ENCODE measurements around the gene MLLT10.

The MLLT10 gene

DNA sequence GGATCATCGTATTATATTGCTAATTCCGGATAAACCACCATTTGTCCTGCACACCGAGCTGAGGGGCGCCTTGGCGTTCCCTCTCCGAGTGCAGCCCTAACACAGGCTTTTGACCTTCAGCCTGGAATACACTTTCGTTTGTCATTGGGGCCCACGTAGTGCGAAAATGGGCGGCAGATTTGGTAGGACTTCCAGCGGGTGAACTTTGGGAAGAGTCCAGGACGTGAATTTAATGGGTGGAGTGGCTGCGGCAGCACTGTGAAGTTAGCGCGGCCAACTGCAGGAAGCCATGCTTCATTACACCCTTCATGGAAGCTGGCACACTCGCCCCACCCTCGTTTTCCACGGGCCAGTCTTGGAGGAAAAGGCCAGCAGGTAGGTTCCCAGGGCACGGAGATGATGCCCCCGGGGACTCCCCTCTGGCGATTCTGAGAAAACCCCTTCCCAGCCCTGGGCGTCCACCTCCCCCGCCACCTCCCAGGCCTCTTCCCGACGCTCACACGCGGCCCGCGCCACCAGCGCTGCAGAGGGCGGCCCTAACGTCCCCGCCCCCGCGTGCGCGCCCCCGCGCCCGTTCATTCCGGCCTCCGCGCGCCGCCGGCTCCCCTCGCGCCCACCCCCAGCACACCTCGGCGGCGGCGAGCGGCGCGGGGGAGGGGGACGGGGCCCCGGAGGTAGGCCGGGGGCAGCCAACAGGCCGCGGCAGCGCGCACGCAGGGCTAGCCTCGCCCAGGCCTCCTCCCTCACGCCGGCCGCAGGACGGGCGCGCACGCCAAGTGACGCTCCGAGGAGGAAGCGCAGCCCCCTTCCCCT is at the start of gene MLLT10:
Gene MLLT10 (plus strand): TSS at position 766 of the 813 bp plus-strand sequence. CDS start 413 bp downstream, outside the sequence.
- H3K4me3 ChIP-seq (ENCODE audit: low read length): peak within 1 kb of the TSS; percentile 74
- H3K9me3 ChIP-seq (ENCODE audit: control insufficient read depth, low read length): no peaks in the 10 kb centered on the region
- no peaks in the 10 kb centered on the region for H3K4me1 ChIP-seq (ENCODE audit: control insufficient read depth, insufficient read depth, low read length)
- H3K9ac ChIP-seq (ENCODE audit: low read length): peak within 1 kb of the TSS; percentile 82
- no peaks in the 10 kb centered on the region for H3K27me3 ChIP-seq (ENCODE audit: control insufficient read depth, insufficient read depth, low read length)
- no peaks in the 10 kb centered on the region for H3K36me3 ChIP-seq (ENCODE audit: control insufficient read depth, insufficient read depth, low read length)

DNA sequence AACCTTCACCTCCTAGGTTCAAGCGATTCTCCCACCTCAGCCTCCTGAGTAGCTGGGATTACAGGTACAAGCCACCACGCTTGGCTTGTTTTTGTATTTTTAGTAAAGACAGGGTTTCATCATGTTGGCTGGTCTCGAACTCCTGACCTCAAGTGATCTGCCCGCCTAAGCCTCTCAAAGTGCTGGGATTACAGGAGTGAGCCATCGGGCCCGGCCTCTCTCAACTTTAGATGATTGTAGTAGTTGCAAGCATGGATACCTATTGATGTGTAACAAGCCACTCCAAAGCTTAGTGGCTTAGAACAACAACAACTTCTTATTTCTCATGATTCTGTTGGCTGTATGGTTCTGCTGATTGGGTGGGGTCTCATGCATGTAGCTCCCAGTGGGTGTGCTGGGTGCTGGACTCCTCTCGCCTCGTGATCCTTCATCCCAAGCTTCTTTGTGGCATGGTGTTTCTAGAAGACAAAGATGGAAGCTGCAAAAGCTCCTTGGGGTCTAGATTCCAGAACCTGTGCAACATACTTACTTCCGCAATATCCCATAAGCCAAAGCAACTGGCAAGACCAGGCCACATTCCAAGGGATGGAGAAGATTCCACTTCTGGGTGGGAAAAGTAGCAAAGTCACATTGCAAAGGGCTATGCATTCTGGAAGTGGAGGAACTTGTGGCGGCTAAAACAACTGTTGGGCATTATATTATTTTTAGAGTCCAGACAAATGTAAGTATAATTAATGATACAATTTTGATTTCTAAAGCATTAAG is 46.4 kb upstream of the MLLT10 start:
- Histone ChIP-seq H3K9ac (ENCODE audit: low read length) (no peak overlapping the region), H3K36me3 (ENCODE audit: control insufficient read depth, insufficient read depth, low read length) (no peaks in the 10 kb centered on the region), H3K4me1 (ENCODE audit: control insufficient read depth, insufficient read depth, low read length) (no peaks in the 10 kb centered on the region), H3K4me3 (ENCODE audit: low read length) (no peak overlapping the region), H3K9me3 (ENCODE audit: control insufficient read depth, low read length) (no peaks in the 10 kb centered on the region), H3K27me3 (ENCODE audit: control insufficient read depth, insufficient read depth, low read length) (peaks cover 4% of the 10 kb centered on the region)

DNA sequence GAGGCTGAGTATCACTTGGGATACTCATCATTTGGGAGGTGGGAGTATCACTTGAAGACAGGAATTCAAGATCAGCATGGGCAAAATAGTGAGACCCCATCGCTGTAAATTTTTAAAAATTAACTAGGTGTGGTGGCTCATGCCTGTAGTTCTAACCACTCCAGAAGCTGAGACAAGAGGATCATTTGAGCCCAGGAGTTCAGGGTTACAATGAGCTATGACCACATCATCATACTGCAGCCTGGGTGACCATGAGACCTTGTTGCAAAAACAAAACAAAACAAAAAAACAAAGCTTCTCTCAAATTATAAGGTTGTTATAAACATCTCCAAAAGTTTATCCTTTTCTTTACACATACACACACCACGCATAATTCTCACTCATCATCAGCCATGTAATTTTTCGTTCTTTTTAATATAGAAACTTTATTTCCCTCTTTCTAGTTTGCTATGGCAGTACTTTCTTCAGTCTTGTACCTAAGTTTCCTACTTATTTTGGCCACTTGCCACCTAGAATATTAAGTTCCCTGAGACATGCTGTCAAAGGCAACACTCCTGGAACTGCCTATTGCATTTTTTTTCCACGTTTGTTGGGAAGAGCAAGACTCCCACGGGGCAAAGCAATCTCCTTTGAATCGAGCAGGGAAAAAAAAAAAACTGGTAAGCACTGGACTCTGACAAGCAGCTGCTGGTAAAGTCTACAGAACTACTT is 45.6 kb upstream of the MLLT10 start:
- Histone ChIP-seq H3K9ac (ENCODE audit: low read length) (no peak overlapping the region), H3K27me3 (ENCODE audit: control insufficient read depth, insufficient read depth, low read length) (peaks cover 10% of the 10 kb centered on the region), H3K36me3 (ENCODE audit: control insufficient read depth, insufficient read depth, low read length) (no peaks in the 10 kb centered on the region), H3K9me3 (ENCODE audit: control insufficient read depth, low read length) (no peaks in the 10 kb centered on the region), H3K4me3 (ENCODE audit: low read length) (no peak overlapping the region), H3K4me1 (ENCODE audit: control insufficient read depth, insufficient read depth, low read length) (no peaks in the 10 kb centered on the region)

DNA sequence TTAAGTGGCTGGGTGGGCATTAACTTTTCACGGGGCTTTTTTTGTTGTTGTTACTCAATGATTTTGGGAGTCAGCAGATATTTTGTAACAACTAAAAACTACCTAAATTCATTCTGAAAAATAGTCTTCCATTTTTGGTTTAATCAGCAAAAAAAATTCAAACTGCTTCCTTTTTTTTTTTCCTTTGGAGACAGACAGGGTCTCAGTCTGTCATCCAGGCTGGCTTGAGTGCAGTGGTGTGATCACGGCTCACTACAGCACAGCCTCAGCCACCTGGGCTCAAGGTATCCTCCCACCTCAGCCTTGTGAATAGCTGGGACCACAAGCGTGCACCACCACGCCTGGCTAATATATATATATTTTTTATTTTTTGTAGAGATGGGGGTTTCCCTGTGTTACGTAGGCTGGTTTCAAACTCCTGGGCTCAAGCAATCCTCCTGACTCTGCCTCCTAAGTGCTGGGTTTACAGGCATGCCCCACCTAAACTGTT is 45.0 kb upstream of the MLLT10 start:
- no peaks in the 10 kb centered on the region for H3K36me3 ChIP-seq (ENCODE audit: control insufficient read depth, insufficient read depth, low read length)
- H3K9ac ChIP-seq (ENCODE audit: low read length): no peak overlapping the region
- H3K4me1 ChIP-seq (ENCODE audit: control insufficient read depth, insufficient read depth, low read length): no peaks in the 10 kb centered on the region
- no peaks in the 10 kb centered on the region for H3K9me3 ChIP-seq (ENCODE audit: control insufficient read depth, low read length)
- H3K27me3 ChIP-seq (ENCODE audit: control insufficient read depth, insufficient read depth, low read length): peaks cover 16% of the 10 kb centered on the region
- H3K4me3 ChIP-seq (ENCODE audit: low read length): no peak overlapping the region

DNA sequence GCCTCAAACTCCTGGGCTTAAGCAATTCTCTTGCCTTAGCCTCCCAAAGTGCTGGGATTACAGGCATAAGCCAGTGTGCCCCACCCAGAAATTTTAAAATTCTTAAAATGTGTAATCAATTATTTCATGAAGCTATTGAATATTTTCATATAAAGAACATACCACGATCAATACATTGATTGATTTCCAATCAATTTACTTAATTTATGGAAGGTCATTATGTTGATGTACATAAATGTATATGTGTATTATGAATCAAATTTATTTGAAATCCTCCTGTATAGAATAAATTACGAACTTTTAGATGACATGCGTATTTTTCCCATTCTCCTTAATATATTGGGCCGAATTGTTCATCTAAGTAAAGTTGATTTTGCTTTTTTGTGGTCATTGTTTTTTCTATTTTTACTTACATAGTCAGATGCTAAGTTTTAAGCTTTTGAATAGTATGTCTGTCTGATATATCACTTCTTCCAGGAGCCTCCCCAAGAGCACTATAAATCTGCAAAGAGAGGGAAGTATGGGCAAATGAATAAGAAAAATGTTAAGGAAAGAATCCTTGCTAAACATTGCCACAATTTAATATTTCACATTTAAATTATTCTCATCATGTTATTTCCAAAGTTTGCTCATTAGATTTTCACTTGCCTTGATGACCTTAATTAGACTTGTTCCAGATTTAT is 43.9 kb upstream of the MLLT10 start:
- Histone ChIP-seq H3K4me1 (ENCODE audit: control insufficient read depth, insufficient read depth, low read length) (no peaks in the 10 kb centered on the region), H3K9me3 (ENCODE audit: control insufficient read depth, low read length) (no peaks in the 10 kb centered on the region), H3K4me3 (ENCODE audit: low read length) (no peak overlapping the region), H3K27me3 (ENCODE audit: control insufficient read depth, insufficient read depth, low read length) (peaks cover 26% of the 10 kb centered on the region), H3K36me3 (ENCODE audit: control insufficient read depth, insufficient read depth, low read length) (no peaks in the 10 kb centered on the region), H3K9ac (ENCODE audit: low read length) (no peak overlapping the region)

DNA sequence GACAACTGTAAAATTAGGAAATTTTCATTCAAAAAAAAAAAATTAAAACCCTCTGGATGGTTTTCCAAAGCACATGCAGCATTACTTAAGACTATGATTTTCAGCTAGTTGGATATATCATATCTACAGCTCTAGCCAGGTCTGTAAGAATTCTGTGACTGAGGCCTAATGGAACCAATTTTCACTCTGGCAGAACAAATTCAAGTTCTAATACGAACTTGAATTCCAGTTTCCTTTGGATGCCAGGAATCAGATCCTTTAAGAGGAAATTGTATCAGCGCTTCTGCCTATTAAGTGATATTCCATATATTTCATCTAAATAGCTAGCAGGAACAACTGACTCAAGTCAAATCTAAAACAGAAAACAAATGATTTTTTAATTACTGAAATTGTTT is 43.3 kb upstream of the MLLT10 start:
- H3K4me1 ChIP-seq (ENCODE audit: control insufficient read depth, insufficient read depth, low read length): no peaks in the 10 kb centered on the region
- no peak overlapping the region for H3K9ac ChIP-seq (ENCODE audit: low read length)
- no peaks in the 10 kb centered on the region for H3K36me3 ChIP-seq (ENCODE audit: control insufficient read depth, insufficient read depth, low read length)
- no peaks in the 10 kb centered on the region for H3K9me3 ChIP-seq (ENCODE audit: control insufficient read depth, low read length)
- H3K27me3 ChIP-seq (ENCODE audit: control insufficient read depth, insufficient read depth, low read length): peaks cover 30% of the 10 kb centered on the region
- H3K4me3 ChIP-seq (ENCODE audit: low read length): no peak overlapping the region

DNA sequence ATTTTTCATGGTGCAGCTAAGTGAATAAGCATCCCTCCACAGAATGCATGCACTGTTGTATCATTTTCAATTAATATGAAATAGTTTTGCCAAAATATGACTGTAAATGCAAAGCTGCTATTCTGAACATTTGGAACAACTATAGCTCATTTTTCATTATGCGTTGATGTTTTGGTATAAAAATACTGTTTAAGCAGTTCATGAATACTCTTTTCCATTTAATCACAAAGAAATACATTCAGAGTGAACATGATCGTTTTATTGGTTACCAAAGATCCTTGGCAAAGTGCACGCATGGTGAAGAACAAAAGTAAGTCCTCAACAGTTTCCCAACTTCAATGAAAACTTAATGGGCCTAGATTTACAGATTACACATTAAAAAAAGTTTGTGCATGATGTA is 41.6 kb upstream of the MLLT10 start:
- H3K36me3 ChIP-seq (ENCODE audit: control insufficient read depth, insufficient read depth, low read length): no peaks in the 10 kb centered on the region
- H3K4me3 ChIP-seq (ENCODE audit: low read length): no peak overlapping the region
- H3K27me3 ChIP-seq (ENCODE audit: control insufficient read depth, insufficient read depth, low read length): peaks cover 40% of the 10 kb centered on the region
- peaks cover 7% of the 10 kb centered on the region for H3K4me1 ChIP-seq (ENCODE audit: control insufficient read depth, insufficient read depth, low read length)
- H3K9me3 ChIP-seq (ENCODE audit: control insufficient read depth, low read length): no peaks in the 10 kb centered on the region
- no peak overlapping the region for H3K9ac ChIP-seq (ENCODE audit: low read length)

DNA sequence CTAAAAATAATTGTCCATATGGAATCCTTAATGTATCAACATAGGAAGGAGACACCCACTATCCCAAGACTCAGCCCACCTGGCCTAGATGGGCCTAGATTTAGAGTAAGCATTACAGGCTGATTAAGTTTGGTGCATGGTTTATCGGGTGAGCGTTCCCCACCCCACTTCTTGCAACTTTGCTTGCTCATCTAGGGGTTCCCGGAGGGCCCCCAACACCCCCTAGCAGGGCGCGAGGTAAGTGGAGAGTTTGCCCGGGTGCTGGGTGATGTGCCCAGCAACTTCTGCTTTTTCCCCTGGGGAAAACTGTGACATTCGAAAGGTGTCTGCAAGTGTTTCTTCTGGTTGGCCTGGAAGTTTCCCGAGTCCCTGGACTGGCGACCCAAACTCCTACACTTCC is 40.2 kb upstream of the MLLT10 start:
- H3K27me3 ChIP-seq (ENCODE audit: control insufficient read depth, insufficient read depth, low read length): peaks cover 49% of the 10 kb centered on the region
- no peak overlapping the region for H3K4me3 ChIP-seq (ENCODE audit: low read length)
- H3K9me3 ChIP-seq (ENCODE audit: control insufficient read depth, low read length): no peaks in the 10 kb centered on the region
- H3K4me1 ChIP-seq (ENCODE audit: control insufficient read depth, insufficient read depth, low read length): peaks cover 9% of the 10 kb centered on the region
- no peak overlapping the region for H3K9ac ChIP-seq (ENCODE audit: low read length)
- H3K36me3 ChIP-seq (ENCODE audit: control insufficient read depth, insufficient read depth, low read length): no peaks in the 10 kb centered on the region

DNA sequence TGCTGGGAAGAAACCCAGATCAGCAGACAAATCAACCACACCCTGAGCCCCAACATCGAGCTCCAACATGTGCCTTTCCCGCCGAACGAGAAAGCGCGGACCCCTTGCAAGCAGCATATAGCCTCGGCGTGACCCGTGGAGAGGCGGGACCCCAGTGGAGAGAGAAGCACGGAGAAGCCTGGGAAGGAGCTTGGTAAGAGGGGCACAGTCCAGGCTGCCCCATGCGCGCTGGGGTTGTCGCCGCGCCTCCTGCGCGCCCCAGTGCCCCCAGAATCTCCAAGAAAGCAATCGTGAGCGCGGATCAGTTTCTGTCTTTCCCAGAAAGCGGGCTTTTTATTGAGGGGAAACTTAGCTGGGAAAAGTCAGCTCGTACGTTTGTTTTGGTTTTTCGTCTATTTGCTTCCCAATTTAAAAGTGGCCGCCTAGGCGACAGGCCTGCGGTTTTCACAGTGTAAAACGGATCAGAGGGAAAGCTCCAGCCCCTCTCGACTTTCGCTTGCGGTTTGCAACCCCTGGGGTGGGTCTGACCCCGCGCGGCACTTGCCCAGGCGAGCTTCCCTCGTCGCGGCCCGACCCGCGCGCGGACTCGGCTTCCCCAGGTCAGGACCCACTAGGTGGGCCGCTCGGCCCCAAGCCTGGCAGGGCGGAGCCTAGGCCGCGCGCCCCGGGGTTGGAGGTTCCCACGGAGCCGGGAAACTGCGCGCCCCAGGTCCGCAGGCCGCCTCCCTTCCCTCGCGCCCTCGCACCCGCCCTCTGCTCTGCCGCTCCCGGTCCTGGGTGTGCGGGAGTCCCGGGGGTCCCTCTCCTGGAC is 39.6 kb upstream of the MLLT10 start:
- Histone ChIP-seq H3K4me1 (ENCODE audit: control insufficient read depth, insufficient read depth, low read length) (peaks cover 9% of the 10 kb centered on the region), H3K36me3 (ENCODE audit: control insufficient read depth, insufficient read depth, low read length) (no peaks in the 10 kb centered on the region), H3K9ac (ENCODE audit: low read length) (peak overlapping the region; percentile 62), H3K4me3 (ENCODE audit: low read length) (peak overlapping the region; percentile 28), H3K9me3 (ENCODE audit: control insufficient read depth, low read length) (no peaks in the 10 kb centered on the region), H3K27me3 (ENCODE audit: control insufficient read depth, insufficient read depth, low read length) (peaks cover 55% of the 10 kb centered on the region)

DNA sequence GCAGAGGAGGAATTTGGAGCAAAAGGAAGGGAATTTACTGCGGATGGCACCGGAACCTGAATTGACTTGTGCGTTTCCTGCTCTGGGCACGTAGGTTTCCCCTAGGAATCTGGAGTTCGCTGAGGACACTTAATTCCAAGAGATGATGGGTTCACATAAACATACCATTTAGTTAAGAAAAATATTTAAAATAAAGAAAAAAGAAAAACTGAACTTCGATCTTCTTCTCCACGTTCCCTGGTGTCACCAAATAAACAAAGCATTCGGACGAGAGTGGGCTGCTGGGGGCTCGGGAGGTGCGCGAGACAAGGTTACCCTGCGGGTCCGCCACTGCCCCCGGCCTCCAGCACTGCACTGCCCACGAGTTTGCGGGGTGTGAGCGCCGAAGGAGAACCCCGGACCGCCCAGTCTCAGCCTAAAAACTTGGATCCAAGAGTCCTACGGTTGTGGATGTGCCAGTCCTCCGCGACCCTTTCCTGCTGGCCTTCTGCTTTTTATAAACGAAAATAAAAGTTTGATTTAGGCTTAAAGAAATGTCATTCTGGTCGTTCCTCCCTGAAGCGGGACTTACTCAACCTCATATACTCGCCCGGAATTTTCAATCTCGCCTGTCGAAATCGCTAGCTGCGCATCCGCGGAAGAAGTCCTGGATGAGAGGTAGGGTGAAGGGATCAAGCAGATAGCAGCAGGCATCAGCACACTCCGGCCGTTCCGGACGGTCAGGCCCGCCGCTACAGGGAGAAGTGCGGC is 38.9 kb upstream of the MLLT10 start:
- Histone ChIP-seq H3K9me3 (ENCODE audit: control insufficient read depth, low read length) (no peaks in the 10 kb centered on the region), H3K9ac (ENCODE audit: low read length) (peak overlapping the region; percentile 62), H3K36me3 (ENCODE audit: control insufficient read depth, insufficient read depth, low read length) (no peaks in the 10 kb centered on the region), H3K4me3 (ENCODE audit: low read length) (peak overlapping the region; percentile 63), H3K4me1 (ENCODE audit: control insufficient read depth, insufficient read depth, low read length) (peaks cover 9% of the 10 kb centered on the region), H3K27me3 (ENCODE audit: control insufficient read depth, insufficient read depth, low read length) (peaks cover 63% of the 10 kb centered on the region)
